Tibial nerve (tissue), 4 donors: ENCODE measurements around the gene NUP88.

Source experiments
- CTCF ChIP-seq, 5 experiments: fragments of 200-600 bp in 3 of 5; fragments of 450-650 bp in 2 of 5; sonication (generic) in 3 of 5; IDR thresholded peaks; one replicate each; pipeline ENCODE4 v1.5.1; 2016 to 2019; ENCODE audit warnings: antibody characterized with exemption in 5 of 5, mild to moderate bottlenecking in 3 of 5, moderate library complexity in 2 of 5
- EP300 ChIP-seq, 2 donors: sonication (generic); formaldehyde crosslinking; IDR thresholded peaks; one replicate each; pipeline ENCODE4 v1.6.1; 2017; ENCODE audit warnings: antibody characterized with exemption in 2 of 2, mild to moderate bottlenecking in 1 of 2
- POLR2A ChIP-seq, 2 donors: fragments of 450-650 bp; IDR thresholded peaks; one replicate each; pipeline ENCODE4 v1.6.1; 2017; ENCODE audit warnings: antibody characterized with exemption in 2 of 2, mild to moderate bottlenecking in 2 of 2, moderate library complexity in 2 of 2

- TF ChIP-seq CTCF (IDR thresholded peaks at IDR 0.05) (no peak), POLR2A (IDR thresholded peaks at IDR 0.05) (no peak), EP300 (IDR thresholded peaks at IDR 0.05) (no peak)
These were observed 53.6 kb downstream of the NUP88 start for GRCh38 chr17:5365831-5366230.
